ENCODE measurements around the gene NAIF1.

Gene NAIF1

GRCh38 chr9:128104171-128104618 is 37.1 kb upstream of the NAIF1 start:
- DNase-seq (ENCODE audit: low read depth) = peak; percentile 38
- no peak for TF ChIP-seq CTCF (IDR thresholded peaks at IDR 0.05; ENCODE audit: low read length, missing control alignments)
- H3K4me3 ChIP-seq (replicated peaks; ENCODE audit: low read depth, low read length) = no peak overlapping the region

- no peak overlapping the region for H3K4me3 ChIP-seq (replicated peaks; ENCODE audit: low read depth, low read length)
- TF ChIP-seq CTCF (IDR thresholded peaks at IDR 0.05; ENCODE audit: low read length, missing control alignments) = peak; percentile 13
- no peak for DNase-seq (ENCODE audit: low read depth)
These were observed 36.5 kb upstream of the NAIF1 start for GRCh38 chr9:128103589-128103962.

GRCh38 chr9:128102861-128103588 is 35.9 kb upstream of the NAIF1 start:
- no peak for TF ChIP-seq CTCF (IDR thresholded peaks at IDR 0.05; ENCODE audit: low read length, missing control alignments)
- no peak for DNase-seq (ENCODE audit: low read depth)
- H3K4me3 ChIP-seq (replicated peaks; ENCODE audit: low read depth, low read length) = no peak overlapping the region

- DNase-seq (ENCODE audit: low read depth) = no peak
- no peak for TF ChIP-seq CTCF (IDR thresholded peaks at IDR 0.05; ENCODE audit: low read length, missing control alignments)
- H3K4me3 ChIP-seq (replicated peaks; ENCODE audit: low read depth, low read length) = no peak overlapping the region
These were observed 35.1 kb upstream of the NAIF1 start for GRCh38 chr9:128102196-128102595.

GRCh38 chr9:128101690-128102089 is 34.6 kb upstream of the NAIF1 start:
- H3K4me3 ChIP-seq (replicated peaks; ENCODE audit: low read depth, low read length) = no peak overlapping the region
- no peak for TF ChIP-seq CTCF (IDR thresholded peaks at IDR 0.05; ENCODE audit: low read length, missing control alignments)
- DNase-seq (ENCODE audit: low read depth) = no peak

- no peak for DNase-seq (ENCODE audit: low read depth)
- TF ChIP-seq CTCF (IDR thresholded peaks at IDR 0.05; ENCODE audit: low read length, missing control alignments) = no peak
- no peak overlapping the region for H3K4me3 ChIP-seq (replicated peaks; ENCODE audit: low read depth, low read length)
These were observed 34.1 kb upstream of the NAIF1 start for GRCh38 chr9:128101231-128101661.

- no peak for TF ChIP-seq CTCF (IDR thresholded peaks at IDR 0.05; ENCODE audit: low read length, missing control alignments)
- no peak for DNase-seq (ENCODE audit: low read depth)
- H3K4me3 ChIP-seq (replicated peaks; ENCODE audit: low read depth, low read length) = no peak overlapping the region
These were observed 33.5 kb upstream of the NAIF1 start for GRCh38 chr9:128100581-128100980.

All from fibroblast of pulmonary artery (primary cell).